HL-60 (cell line): ENCODE measurements around the gene ITPR3.

Experiments used
- DNase-seq, 2 experiments: peaks; one replicate each; pipeline ENCODE4 v3.0.0-alpha.2; 2010 to 2020; ENCODE audit warnings: low read depth in 1 of 2, low spot score in 1 of 2
- H3K27ac ChIP-seq: fragments of 250-450 bp; sonication (Bioruptor Pico); replicated peaks from 2 replicates; pipeline ENCODE4 v1.5.1; 2020; ENCODE audit warnings: mild to moderate bottlenecking, moderate library complexity
- H3K27me3 ChIP-seq: fragments of 250-450 bp; sonication (Bioruptor Pico); 2 replicates; pipeline ENCODE4 v1.5.1; 2021; ENCODE audit warnings: mild to moderate bottlenecking, moderate library complexity; ENCODE audit not compliant: insufficient read depth, poor library complexity, severe bottlenecking
- H3K4me3 ChIP-seq: replicated peaks from 2 replicates; pipeline ENCODE4 v1.5.1; 2011; ENCODE audit warnings: mild to moderate bottlenecking, control low read depth, low read length; ENCODE audit not compliant: insufficient read depth
- CTCF ChIP-seq: IDR thresholded peaks from one replicate; pipeline ENCODE4 v1.5.1; 2011; ENCODE audit warnings: low read length, control low read depth, inconsistent platforms; ENCODE audit not compliant: insufficient read depth
- GABPA ChIP-seq: IDR thresholded peaks from 2 replicates; pipeline ENCODE4 v1.6.1; 2012; ENCODE audit warnings: low read depth
- POLR2AphosphoS5 ChIP-seq: IDR thresholded peaks from 2 replicates; pipeline ENCODE4 v1.6.1; 2012; ENCODE audit warnings: low read depth
- REST ChIP-seq: IDR thresholded peaks from 2 replicates; pipeline ENCODE4 v1.6.1; 2012; ENCODE audit warnings: low read depth; ENCODE audit not compliant: insufficient replicate concordance
- SPI1 ChIP-seq: IDR thresholded peaks from 2 replicates; pipeline ENCODE4 v1.6.1; 2012; ENCODE audit warnings: low read depth, mild to moderate bottlenecking, borderline replicate concordance

The ITPR3 gene

GRCh38 chr6:33708516-33709204, 87.5 kb downstream of the ITPR3 start:
- TF ChIP-seq GABPA (no peak), REST (no peak), POLR2AphosphoS5 (no peak), SPI1 (no peak), CTCF (no peak)
- Histone ChIP-seq H3K27ac (no peak overlapping the region), H3K4me3 (no peak overlapping the region), H3K27me3 (no peaks in the 10 kb centered on the region)
- DNase-seq: no peak

- TF ChIP-seq REST (no peak), SPI1 (no peak), CTCF (no peak), GABPA (no peak), POLR2AphosphoS5 (no peak)
- Histone ChIP-seq H3K27me3 (no peaks in the 10 kb centered on the region), H3K27ac (no peak overlapping the region), H3K4me3 (no peak overlapping the region)
- no peak for DNase-seq
Measured at GRCh38 chr6:33709605-33710295, 88.6 kb downstream of the ITPR3 start.

GRCh38 chr6:33710296-33711121, 89.4 kb downstream of the ITPR3 start:
- peak overlapping the region; percentile 99 for H3K27ac ChIP-seq
- TF ChIP-seq CTCF (no peak), GABPA (no peak), SPI1 (no peak), REST (no peak), POLR2AphosphoS5 (no peak)
- peak in 1 of 2 experiments; percentile 18 for DNase-seq
- H3K27me3 ChIP-seq: no peaks in the 10 kb centered on the region
- peak overlapping the region; percentile 56 for H3K4me3 ChIP-seq
